Caki2 (cell line): ENCODE results near the gene CNIH2. TPM values are rescaled to one million over a fixed set of nuclear protein-coding genes. Genes with fewer than 3 reads are reported as not detected.
"Not testable (repeated sequence)": the region's sequence is repeated elsewhere in the genome, so short reads cannot be mapped to it uniquely, and the experiment has no call there.

Source experiments
- DNase-seq: peaks from one replicate; pipeline ENCODE4 v3.0.0-alpha.2; 2015; ENCODE audit warnings: low read depth
- in situ Hi-C: cut with HindIII; loops from 2 replicates; pipeline ENCODE4 v1.10.0; 2016; ENCODE audit warnings: low sequenced_read_pairs, low pct_unique_long_range_greater_than_20kb, mixed read lengths
- total RNA-seq: library from RNA; depleted of rRNA; stranded (reverse); fragments of >200 nt; shearing (Covaris generic); gene quantifications from 2 replicates; pipeline ENCODE4 v1.2.3, GENCODE V29; 2014; ENCODE audit warnings: low replicate concordance

The CNIH2 gene
- total RNA-seq, 1 experiment from 2014 or later = 0.61 TPM

GRCh38 chr11:66318600-66318970 is 40.6 kb downstream of the CNIH2 start:
- no peak for DNase-seq
- in situ Hi-C loops = no loop called here

GRCh38 chr11:66320289-66320688 is 42.3 kb downstream of the CNIH2 start:
- DNase-seq, in situ Hi-C loops: not testable (repeated sequence)

DNA sequence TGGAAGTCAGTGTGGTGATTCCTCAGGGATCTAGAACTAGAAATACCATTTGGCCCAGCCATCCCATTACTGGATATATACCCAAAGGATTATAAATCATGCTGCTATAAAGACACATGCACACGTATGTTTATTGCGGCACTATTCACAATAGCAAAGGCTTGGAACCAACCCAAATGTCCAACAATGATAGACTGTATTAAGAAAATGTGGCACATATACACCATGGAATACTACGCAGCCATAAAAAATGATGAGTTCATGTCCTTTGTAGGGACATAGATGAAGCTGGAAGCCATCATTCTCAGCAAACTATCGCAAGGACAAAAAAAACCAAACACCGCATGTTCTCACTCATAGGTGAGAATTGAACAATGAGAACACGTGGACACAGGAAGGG is 42.8 kb downstream of the CNIH2 start:
- DNase-seq, in situ Hi-C loops: not testable (repeated sequence)

GRCh38 chr11:66321606-66322005 is 43.6 kb downstream of the CNIH2 start:
- no peak for DNase-seq
- in situ Hi-C loops = no loop called here

- DNase-seq = no peak
- in situ Hi-C loops = no loop called here
These were observed 44.9 kb downstream of the CNIH2 start for GRCh38 chr11:66322732-66323427.

- in situ Hi-C loops = no loop called here
- no peak for DNase-seq
These were observed 45.7 kb downstream of the CNIH2 start for GRCh38 chr11:66323684-66324083.

DNA sequence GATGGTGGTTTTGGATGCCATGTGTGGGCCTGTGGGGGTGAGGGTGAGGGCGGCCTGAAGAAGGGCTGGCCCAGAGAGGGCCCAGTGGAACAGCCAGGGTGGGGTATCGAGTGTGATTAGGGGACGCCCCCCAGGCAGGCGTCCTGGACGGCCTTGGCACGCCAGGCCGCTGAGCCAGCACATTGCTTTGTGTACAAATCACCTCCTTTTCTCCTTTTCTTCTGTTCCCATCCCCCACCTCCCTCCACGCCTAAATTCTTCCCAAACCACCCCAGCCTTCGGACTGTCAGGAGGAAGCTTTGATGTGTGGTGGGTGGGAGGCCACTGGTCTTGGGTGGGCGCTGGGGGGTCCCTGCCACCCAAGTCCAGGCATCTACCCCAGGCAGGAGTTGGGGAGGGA is 46.7 kb downstream of the CNIH2 start:
- in situ Hi-C loops = no loop called here
- DNase-seq = no peak

- no peak for DNase-seq
- in situ Hi-C loops = no loop called here
These were observed 47.3 kb downstream of the CNIH2 start for GRCh38 chr11:66325263-66325671.

- DNase-seq = no peak
- in situ Hi-C loops = no loop called here
These were observed 48.5 kb downstream of the CNIH2 start for GRCh38 chr11:66326261-66327111.

GRCh38 chr11:66327171-66328030 is 49.4 kb downstream of the CNIH2 start:
- in situ Hi-C loops = no loop called here
- DNase-seq = no peak

DNA sequence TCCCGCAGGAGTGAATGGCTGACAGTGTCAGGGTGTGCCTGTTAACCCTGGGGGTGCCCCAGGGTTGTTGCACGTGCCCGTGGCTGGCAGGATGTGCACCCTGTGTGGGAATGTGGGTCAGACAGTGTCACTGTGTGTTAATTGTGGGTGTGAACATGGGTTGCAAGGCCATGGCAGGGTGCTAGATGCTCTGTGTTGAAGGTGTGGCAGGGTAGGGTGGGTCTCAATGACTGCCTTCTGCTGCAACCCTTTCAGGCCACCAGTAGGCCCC is 50.0 kb downstream of the CNIH2 start:
- in situ Hi-C loops = no loop called here
- no peak for DNase-seq

DNA sequence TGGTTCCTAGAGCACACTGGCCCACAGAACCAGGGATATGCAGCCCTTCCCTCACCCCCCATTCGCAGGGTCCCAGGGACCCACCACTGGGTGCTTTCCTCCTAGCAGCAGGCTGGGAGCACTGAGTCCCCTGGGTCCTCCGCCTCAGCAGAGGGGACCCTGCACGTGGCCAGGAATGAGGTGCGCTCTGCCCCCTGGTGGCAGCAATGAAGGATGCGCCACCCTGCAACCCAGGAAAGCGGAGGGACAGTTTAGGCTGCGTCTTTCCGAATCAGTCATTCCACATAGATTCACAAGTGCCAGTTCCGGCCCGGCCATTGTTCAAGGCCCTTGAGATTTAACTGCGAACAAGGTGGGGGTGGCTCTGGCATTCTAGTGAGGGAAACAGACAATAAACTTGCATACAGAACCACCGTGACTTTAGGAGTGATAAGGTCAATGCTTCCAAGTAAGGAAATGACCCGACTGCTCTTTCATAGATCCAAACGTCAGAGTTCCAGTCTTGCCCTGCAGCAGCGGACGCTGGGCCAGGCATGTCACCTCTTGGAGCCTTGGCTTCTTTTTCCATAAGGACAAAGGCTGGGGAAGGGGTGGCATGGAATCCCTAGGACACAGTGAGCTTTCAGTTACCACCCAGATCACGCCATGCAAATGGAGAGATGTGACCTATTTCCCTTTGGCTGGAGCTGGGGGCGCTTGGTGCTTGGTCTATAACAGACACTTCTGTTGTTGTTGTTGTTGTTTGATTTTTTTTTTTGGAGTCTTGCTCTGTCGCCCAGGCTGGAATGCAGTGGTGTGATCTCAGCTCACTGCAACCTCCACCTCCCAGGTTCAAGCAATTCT is 50.5 kb downstream of the CNIH2 start:
- in situ Hi-C loops = no loop called here
- peak; percentile 66 for DNase-seq

GRCh38 chr11:66329165-66329673 is 51.2 kb downstream of the CNIH2 start:
- in situ Hi-C loops = no loop called here
- DNase-seq = no peak

GRCh38 chr11:66330931-66331330 is 53.0 kb downstream of the CNIH2 start:
- DNase-seq = no peak
- in situ Hi-C loops = no loop called here

GRCh38 chr11:66331542-66332370 is 53.8 kb downstream of the CNIH2 start:
- in situ Hi-C loops = no loop called here

DNA sequence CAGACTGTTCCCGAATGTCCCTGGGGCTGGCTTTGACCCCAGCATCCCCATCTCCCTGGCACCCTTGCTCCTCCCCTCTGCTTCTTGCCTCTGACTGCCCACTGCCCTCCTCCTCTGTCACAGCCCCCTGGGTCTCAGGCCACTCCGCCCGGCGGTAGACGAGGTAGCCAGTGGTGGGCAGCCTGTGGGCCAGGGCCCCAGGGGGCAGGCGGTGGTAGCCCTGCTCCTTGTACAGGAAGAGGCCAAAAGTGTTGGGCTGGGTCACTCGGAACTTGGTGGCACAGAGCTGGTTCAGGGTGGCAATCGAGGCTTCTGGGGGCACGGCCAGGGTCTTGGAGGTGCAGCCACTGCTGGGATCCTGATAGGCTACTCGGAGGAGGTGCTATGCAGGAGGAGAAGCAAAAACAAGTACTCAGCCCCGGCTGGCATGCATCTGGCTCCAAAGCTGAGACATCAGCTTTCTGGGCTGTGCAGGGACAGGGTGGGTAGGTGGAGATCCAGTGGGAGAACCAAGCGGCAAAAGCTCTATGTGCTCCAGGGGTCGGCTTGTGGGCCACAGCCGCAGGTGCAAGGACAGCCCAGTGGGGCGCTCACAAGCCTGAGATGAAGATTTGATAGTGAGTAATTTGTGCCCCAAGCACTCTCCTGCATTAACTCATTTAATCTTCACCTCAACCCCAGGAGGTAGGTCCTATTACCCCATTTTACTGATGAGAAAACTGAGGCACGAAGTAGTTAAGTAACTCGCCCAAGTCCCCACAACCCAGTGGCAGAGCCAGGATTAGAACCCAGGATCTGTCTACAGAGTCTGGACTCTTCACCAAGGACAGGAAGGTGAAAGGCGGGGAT is 54.6 kb downstream of the CNIH2 start:
- DNase-seq = no peak
- in situ Hi-C loops = no loop called here

More at GRCh38 chr11:66331542-66332370, 53.8 kb downstream of the CNIH2 start:
- DNase-seq = no peak
